Fibroblast of pulmonary artery (primary cell): ENCODE measurements around the gene PAPSS2.

Source experiments
- DNase-seq: peaks from one replicate; pipeline ENCODE4 v3.0.0-alpha.2; 2010; ENCODE audit warnings: low read depth
- H3K4me3 ChIP-seq: replicated peaks from 2 replicates; pipeline ENCODE4 v1.5.1; 2011; ENCODE audit warnings: low read depth, mild to moderate bottlenecking, control low read depth, low read length, moderate library complexity
- CTCF ChIP-seq: IDR thresholded peaks from 2 replicates; pipeline ENCODE4 v1.5.1; 2011; ENCODE audit warnings: mild to moderate bottlenecking, control low read depth, low read length, inconsistent platforms; ENCODE audit errors: missing control alignments

PAPSS2 gene

GRCh38 chr10:87702973-87703294 lies 43.3 kb downstream of the PAPSS2 start:
- TF ChIP-seq CTCF: no peak
- DNase-seq: no peak
- H3K4me3 ChIP-seq: no peak overlapping the region

GRCh38 chr10:87703771-87704170 lies 44.1 kb downstream of the PAPSS2 start:
- no peak for TF ChIP-seq CTCF
- no peak overlapping the region for H3K4me3 ChIP-seq

GRCh38 chr10:87705339-87705738 lies 45.7 kb downstream of the PAPSS2 start:
- H3K4me3 ChIP-seq: no peak overlapping the region
- peak; percentile 41 for DNase-seq
- TF ChIP-seq CTCF: no peak

More at GRCh38 chr10:87703771-87704170, 44.1 kb downstream of the PAPSS2 start:
- DNase-seq: no peak

- peak; percentile 11 for DNase-seq
- H3K4me3 ChIP-seq: no peak overlapping the region
- TF ChIP-seq CTCF: no peak
Observed at GRCh38 chr10:87706731-87707130, 47.1 kb downstream of the PAPSS2 start.

GRCh38 chr10:87707254-87707653 lies 47.6 kb downstream of the PAPSS2 start:
- H3K4me3 ChIP-seq: no peak overlapping the region
- TF ChIP-seq CTCF: no peak
- no peak for DNase-seq

GRCh38 chr10:87712913-87713616 lies 53.4 kb downstream of the PAPSS2 start:
- no peak for DNase-seq
- no peak overlapping the region for H3K4me3 ChIP-seq
- no peak for TF ChIP-seq CTCF

- no peak overlapping the region for H3K4me3 ChIP-seq
- TF ChIP-seq CTCF: no peak
- no peak for DNase-seq
Observed at GRCh38 chr10:87713707-87714106, 54.0 kb downstream of the PAPSS2 start.
